ENCODE results near the gene NUP188. TPM values are rescaled to one million over a fixed set of nuclear protein-coding genes. Genes with fewer than 3 reads are reported as not detected.

NUP188 gene
- total and polyA plus RNA-seq, 2 donors (not counting 1 experiment from before 2014, with no cell fraction given): 28.8 to 31.4 TPM

DNA sequence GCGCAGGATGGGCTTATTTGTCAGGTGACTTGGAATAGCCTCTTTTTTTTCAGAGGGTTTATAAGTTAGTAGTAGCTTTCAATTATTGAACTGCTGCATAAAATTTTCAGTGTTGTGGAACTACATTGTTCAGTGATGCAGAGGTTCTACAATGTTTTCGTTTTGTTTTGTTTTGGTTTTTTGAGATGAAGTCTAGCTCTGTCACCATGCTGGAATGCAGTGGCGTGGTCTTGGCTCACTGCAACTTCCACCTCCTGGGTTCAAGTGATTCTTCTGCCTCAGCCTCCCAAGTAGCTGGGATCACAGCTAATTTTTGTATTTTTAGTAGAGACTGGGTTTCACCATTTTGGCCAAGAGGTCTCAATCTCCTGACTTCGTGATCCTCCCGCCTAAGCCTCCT is 22.0 kb downstream of the NUP188 start:
- no peaks in the 10 kb centered on the region for H3K27me3 ChIP-seq (ENCODE audit: control insufficient read depth, insufficient read depth, low read length)
- no peak for TF ChIP-seq EZH2 (IDR thresholded peaks at IDR 0.05; ENCODE audit: low read length, missing control alignments)
- TF ChIP-seq, protein P1, sequence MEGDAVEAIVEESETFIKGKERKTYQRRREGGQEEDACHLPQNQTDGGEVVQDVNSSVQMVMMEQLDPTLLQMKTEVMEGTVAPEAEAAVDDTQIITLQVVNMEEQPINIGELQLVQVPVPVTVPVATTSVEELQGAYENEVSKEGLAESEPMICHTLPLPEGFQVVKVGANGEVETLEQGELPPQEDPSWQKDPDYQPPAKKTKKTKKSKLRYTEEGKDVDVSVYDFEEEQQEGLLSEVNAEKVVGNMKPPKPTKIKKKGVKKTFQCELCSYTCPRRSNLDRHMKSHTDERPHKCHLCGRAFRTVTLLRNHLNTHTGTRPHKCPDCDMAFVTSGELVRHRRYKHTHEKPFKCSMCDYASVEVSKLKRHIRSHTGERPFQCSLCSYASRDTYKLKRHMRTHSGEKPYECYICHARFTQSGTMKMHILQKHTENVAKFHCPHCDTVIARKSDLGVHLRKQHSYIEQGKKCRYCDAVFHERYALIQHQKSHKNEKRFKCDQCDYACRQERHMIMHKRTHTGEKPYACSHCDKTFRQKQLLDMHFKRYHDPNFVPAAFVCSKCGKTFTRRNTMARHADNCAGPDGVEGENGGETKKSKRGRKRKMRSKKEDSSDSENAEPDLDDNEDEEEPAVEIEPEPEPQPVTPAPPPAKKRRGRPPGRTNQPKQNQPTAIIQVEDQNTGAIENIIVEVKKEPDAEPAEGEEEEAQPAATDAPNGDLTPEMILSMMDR (conservative IDR thresholded peaks at IDR 0.05 in 1 of 2, IDR thresholded peaks at IDR 0.05 in 1 of 2; ENCODE audit: low read depth in 1 of 2, low read length in 2 of 2): no peak
- H4K20me1 ChIP-seq (ENCODE audit: control insufficient read depth, extremely low read depth, insufficient read depth, low read length): no peaks in the 10 kb centered on the region
- no peak overlapping the region for H3K9ac ChIP-seq (ENCODE audit: insufficient read depth, low read length)
- no peak overlapping the region for H3K27ac ChIP-seq (ENCODE audit: insufficient read depth, low read length)
- no peaks in the 10 kb centered on the region for H3K4me1 ChIP-seq (ENCODE audit: control insufficient read depth, extremely low read depth, insufficient read depth, low read length)
- no peak overlapping the region for H3K4me2 ChIP-seq (ENCODE audit: extremely low read depth, insufficient read depth, low read length)
- peaks cover 14% of the 10 kb centered on the region for H3K36me3 ChIP-seq (ENCODE audit: control insufficient read depth, insufficient read depth, low read length)
- DNase-seq (ENCODE audit: low read depth in 2 of 2): peak in 1 of 2 donors; percentile 52
- no peak overlapping the region for H3K4me3 ChIP-seq (replicated peaks in 1 of 4; ENCODE audit: control extremely low read depth in 1 of 4, insufficient read depth in 1 of 4, low read depth in 3 of 4, low read length in 4 of 4)
- H2AFZ ChIP-seq (ENCODE audit: low read length): no peak overlapping the region
- no peaks in the 10 kb centered on the region for H3K9me3 ChIP-seq (ENCODE audit: control insufficient read depth, insufficient read depth, low read depth, low read length)
- no peaks in the 10 kb centered on the region for H3K79me2 ChIP-seq (ENCODE audit: control insufficient read depth, insufficient read depth, low read length)

GRCh38 chr9:128972956-128973355 is 25.5 kb downstream of the NUP188 start:
- no peak overlapping the region for H3K9ac ChIP-seq (ENCODE audit: insufficient read depth, low read length)
- no peak for TF ChIP-seq EZH2 (IDR thresholded peaks at IDR 0.05; ENCODE audit: low read length, missing control alignments)
- TF ChIP-seq, protein P1 (conservative IDR thresholded peaks at IDR 0.05 in 1 of 2, IDR thresholded peaks at IDR 0.05 in 1 of 2; ENCODE audit: low read depth in 1 of 2, low read length in 2 of 2): no peak
- H3K4me3 ChIP-seq (replicated peaks in 1 of 4; ENCODE audit: control extremely low read depth in 1 of 4, insufficient read depth in 1 of 4, low read depth in 3 of 4, low read length in 4 of 4): no peak overlapping the region
- no peaks in the 10 kb centered on the region for H3K9me3 ChIP-seq (ENCODE audit: control insufficient read depth, insufficient read depth, low read depth, low read length)
- H3K4me2 ChIP-seq (ENCODE audit: extremely low read depth, insufficient read depth, low read length): peak overlapping the region; percentile 4
- H3K27ac ChIP-seq (ENCODE audit: insufficient read depth, low read length): no peak overlapping the region
- H3K4me1 ChIP-seq (ENCODE audit: control insufficient read depth, extremely low read depth, insufficient read depth, low read length): no peaks in the 10 kb centered on the region
- DNase-seq (ENCODE audit: low read depth in 2 of 2): peak; percentile 66 to 77
- H4K20me1 ChIP-seq (ENCODE audit: control insufficient read depth, extremely low read depth, insufficient read depth, low read length): no peaks in the 10 kb centered on the region
- peaks cover 15% of the 10 kb centered on the region for H3K36me3 ChIP-seq (ENCODE audit: control insufficient read depth, insufficient read depth, low read length)
- no peaks in the 10 kb centered on the region for H3K79me2 ChIP-seq (ENCODE audit: control insufficient read depth, insufficient read depth, low read length)
- no peaks in the 10 kb centered on the region for H3K27me3 ChIP-seq (ENCODE audit: control insufficient read depth, insufficient read depth, low read length)
- no peak overlapping the region for H2AFZ ChIP-seq (ENCODE audit: low read length)

- Histone ChIP-seq H3K9ac (ENCODE audit: insufficient read depth, low read length) (no peak overlapping the region), H3K4me1 (ENCODE audit: control insufficient read depth, extremely low read depth, insufficient read depth, low read length) (no peaks in the 10 kb centered on the region), H2AFZ (ENCODE audit: low read length) (no peak overlapping the region), H3K4me2 (ENCODE audit: extremely low read depth, insufficient read depth, low read length) (no peak overlapping the region), H3K36me3 (ENCODE audit: control insufficient read depth, insufficient read depth, low read length) (peaks cover 6% of the 10 kb centered on the region), H3K4me3 (replicated peaks in 1 of 4; ENCODE audit: control extremely low read depth in 1 of 4, insufficient read depth in 1 of 4, low read depth in 3 of 4, low read length in 4 of 4) (no peak overlapping the region), H4K20me1 (ENCODE audit: control insufficient read depth, extremely low read depth, insufficient read depth, low read length) (no peaks in the 10 kb centered on the region), H3K27ac (ENCODE audit: insufficient read depth, low read length) (no peak overlapping the region), H3K27me3 (ENCODE audit: control insufficient read depth, insufficient read depth, low read length) (no peaks in the 10 kb centered on the region), H3K79me2 (ENCODE audit: control insufficient read depth, insufficient read depth, low read length) (no peaks in the 10 kb centered on the region), H3K9me3 (ENCODE audit: control insufficient read depth, insufficient read depth, low read depth, low read length) (no peaks in the 10 kb centered on the region)
- TF ChIP-seq, protein P1 (conservative IDR thresholded peaks at IDR 0.05 in 1 of 2, IDR thresholded peaks at IDR 0.05 in 1 of 2; ENCODE audit: low read depth in 1 of 2, low read length in 2 of 2): no peak
- no peak for TF ChIP-seq EZH2 (IDR thresholded peaks at IDR 0.05; ENCODE audit: low read length, missing control alignments)
- no peak for DNase-seq (ENCODE audit: low read depth in 2 of 2)
Observed at GRCh38 chr9:128979111-128979510, 31.6 kb downstream of the NUP188 start.
